HG03342 (cell line): ENCODE data around the gene PCDHGB2.
"Not testable (repeated sequence)": the region's sequence is repeated elsewhere in the genome, so short reads cannot be mapped to it uniquely, and the experiment has no call there.

Source experiments
- ATAC-seq: cut with Tn5 transposase; IDR thresholded peaks from one replicate; pipeline ENCODE4 v1.9.1; 2021; ENCODE audit warnings: mild to moderate bottlenecking, moderate library complexity; ENCODE audit not compliant: unreplicated experiment

Gene PCDHGB2

GRCh38 chr5:141383345-141383744 lies 23.6 kb downstream of the PCDHGB2 start:
- ATAC-seq = no peak

- no peak for ATAC-seq
These were observed 24.9 kb downstream of the PCDHGB2 start for GRCh38 chr5:141384471-141385267.

GRCh38 chr5:141387557-141388311 lies 27.9 kb downstream of the PCDHGB2 start, which contains the start of gene PCDHGB4:
PCDHGB4 (plus strand) TSS chr5:141387698; CDS start chr5:141387885, 187 bp downstream.
- ATAC-seq = peak; percentile 74

- no peak for ATAC-seq
These were observed 28.9 kb downstream of the PCDHGB2 start for GRCh38 chr5:141388661-141389060.

GRCh38 chr5:141389153-141390042 lies 29.6 kb downstream of the PCDHGB2 start:
- ATAC-seq = no peak

- ATAC-seq = no peak
These were observed 32.8 kb downstream of the PCDHGB2 start, which contains the start of gene PCDHGA8 for GRCh38 chr5:141392429-141393198. PCDHGA8 (plus strand) TSS chr5:141392633; CDS start chr5:141392814, 181 bp downstream.

- no peak for ATAC-seq
These were observed 33.5 kb downstream of the PCDHGB2 start for GRCh38 chr5:141393267-141393666.

- not testable (repeated sequence) for ATAC-seq
These were observed 34.8 kb downstream of the PCDHGB2 start for GRCh38 chr5:141394401-141395187.

- peak; percentile 90 for ATAC-seq
These were observed 38.2 kb downstream of the PCDHGB2 start, which contains the start of gene PCDHGB5 for GRCh38 chr5:141397756-141398551. PCDHGB5 (plus strand) TSS chr5:141397947; CDS start chr5:141398128, 181 bp downstream.

- ATAC-seq = no peak
These were observed 38.8 kb downstream of the PCDHGB2 start for GRCh38 chr5:141398608-141399007.

GRCh38 chr5:141399555-141400258 lies 39.9 kb downstream of the PCDHGB2 start:
- ATAC-seq = no peak

GRCh38 chr5:141402553-141403243 lies 42.9 kb downstream of the PCDHGB2 start, which contains the start of gene PCDHGA9:
PCDHGA9 (plus strand) TSS chr5:141402778; CDS start chr5:141402953, 175 bp downstream.
- no peak for ATAC-seq

- ATAC-seq = no peak
These were observed 43.6 kb downstream of the PCDHGB2 start for GRCh38 chr5:141403387-141403786.

- ATAC-seq = peak; percentile 82
These were observed 48.2 kb downstream of the PCDHGB2 start, which contains the start of gene PCDHGB6 for GRCh38 chr5:141407790-141408505. PCDHGB6 (plus strand) TSS chr5:141408021; CDS start chr5:141408203, 182 bp downstream.

- no peak for ATAC-seq
These were observed 50.0 kb downstream of the PCDHGB2 start for GRCh38 chr5:141409598-141410306.

- no peak for ATAC-seq
These were observed 51.8 kb downstream of the PCDHGB2 start for GRCh38 chr5:141411575-141411974.
